Liver (tissue), 3 donors: Measurements from ENCODE around the gene RANBP3.

Source experiments
- EGR1 ChIP-seq, 2 donors: IDR thresholded peaks; 2 replicates each; pipeline ENCODE4 v1.6.1; 2016 to 2018; ENCODE audit warnings: antibody characterized with exemption in 2 of 2, low read depth in 2 of 2
- RXRA ChIP-seq, 2 donors: IDR thresholded peaks; 2 replicates each; pipeline ENCODE4 v1.6.1; 2017 to 2018; ENCODE audit warnings: antibody characterized with exemption in 2 of 2, mild to moderate bottlenecking in 1 of 2
- SP1 ChIP-seq: IDR thresholded peaks from 2 replicates; pipeline ENCODE4 v1.6.1; 2018; ENCODE audit warnings: antibody characterized with exemption, mild to moderate bottlenecking
- TAF1 ChIP-seq: conservative IDR thresholded peaks from 2 replicates; pipeline ENCODE4 v1.6.1; 2016; ENCODE audit warnings: antibody characterized with exemption, mild to moderate bottlenecking
- TF ChIP-seq, protein P1 (sequence below): fragments of 150-350 bp; IDR thresholded peaks from 2 replicates; pipeline ENCODE4 v1.5.1; 2017; ENCODE audit warnings: improper control_type of control experiment, low read depth, low read length; ENCODE audit not compliant: missing input control
- TF ChIP-seq, protein P2 (sequence below): IDR thresholded peaks from 2 replicates; pipeline ENCODE4 v1.6.1; 2016; ENCODE audit warnings: antibody characterized with exemption
- TF ChIP-seq, protein P3 (sequence below): IDR thresholded peaks from 2 replicates; pipeline ENCODE4 v1.6.1; 2016; ENCODE audit warnings: antibody characterized with exemption, mild to moderate bottlenecking
- donor health status: healthy.
- donor health status: healthy.

DNA sequence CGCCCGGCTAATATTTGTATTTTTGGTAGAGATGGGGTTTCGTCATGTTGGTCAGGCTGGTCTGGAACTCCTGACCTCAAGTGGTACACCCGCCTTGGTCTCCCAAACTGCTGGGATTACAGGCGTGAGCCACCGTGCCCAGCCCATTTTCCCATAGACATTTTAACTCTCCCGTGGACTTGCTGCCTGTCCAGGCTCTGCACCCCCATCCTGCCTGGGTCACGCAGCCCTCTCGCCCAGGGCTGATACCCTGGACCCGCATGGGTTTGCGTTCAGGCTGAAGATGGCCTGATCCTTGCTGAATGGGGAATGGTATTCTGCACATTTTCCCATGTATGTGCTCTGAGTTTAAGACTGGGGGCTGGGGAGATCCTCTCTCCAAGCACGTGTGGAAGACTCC, 46.0 kb upstream of the RANBP3 start:
- TF ChIP-seq, protein P1, sequence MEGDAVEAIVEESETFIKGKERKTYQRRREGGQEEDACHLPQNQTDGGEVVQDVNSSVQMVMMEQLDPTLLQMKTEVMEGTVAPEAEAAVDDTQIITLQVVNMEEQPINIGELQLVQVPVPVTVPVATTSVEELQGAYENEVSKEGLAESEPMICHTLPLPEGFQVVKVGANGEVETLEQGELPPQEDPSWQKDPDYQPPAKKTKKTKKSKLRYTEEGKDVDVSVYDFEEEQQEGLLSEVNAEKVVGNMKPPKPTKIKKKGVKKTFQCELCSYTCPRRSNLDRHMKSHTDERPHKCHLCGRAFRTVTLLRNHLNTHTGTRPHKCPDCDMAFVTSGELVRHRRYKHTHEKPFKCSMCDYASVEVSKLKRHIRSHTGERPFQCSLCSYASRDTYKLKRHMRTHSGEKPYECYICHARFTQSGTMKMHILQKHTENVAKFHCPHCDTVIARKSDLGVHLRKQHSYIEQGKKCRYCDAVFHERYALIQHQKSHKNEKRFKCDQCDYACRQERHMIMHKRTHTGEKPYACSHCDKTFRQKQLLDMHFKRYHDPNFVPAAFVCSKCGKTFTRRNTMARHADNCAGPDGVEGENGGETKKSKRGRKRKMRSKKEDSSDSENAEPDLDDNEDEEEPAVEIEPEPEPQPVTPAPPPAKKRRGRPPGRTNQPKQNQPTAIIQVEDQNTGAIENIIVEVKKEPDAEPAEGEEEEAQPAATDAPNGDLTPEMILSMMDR: no peak
- TF ChIP-seq RXRA (IDR thresholded peaks at IDR 0.05): no peak
- TF ChIP-seq, protein P2, sequence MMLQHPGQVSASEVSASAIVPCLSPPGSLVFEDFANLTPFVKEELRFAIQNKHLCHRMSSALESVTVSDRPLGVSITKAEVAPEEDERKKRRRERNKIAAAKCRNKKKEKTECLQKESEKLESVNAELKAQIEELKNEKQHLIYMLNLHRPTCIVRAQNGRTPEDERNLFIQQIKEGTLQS: no peak
- no peak for TF ChIP-seq SP1
- TF ChIP-seq, protein P3, sequence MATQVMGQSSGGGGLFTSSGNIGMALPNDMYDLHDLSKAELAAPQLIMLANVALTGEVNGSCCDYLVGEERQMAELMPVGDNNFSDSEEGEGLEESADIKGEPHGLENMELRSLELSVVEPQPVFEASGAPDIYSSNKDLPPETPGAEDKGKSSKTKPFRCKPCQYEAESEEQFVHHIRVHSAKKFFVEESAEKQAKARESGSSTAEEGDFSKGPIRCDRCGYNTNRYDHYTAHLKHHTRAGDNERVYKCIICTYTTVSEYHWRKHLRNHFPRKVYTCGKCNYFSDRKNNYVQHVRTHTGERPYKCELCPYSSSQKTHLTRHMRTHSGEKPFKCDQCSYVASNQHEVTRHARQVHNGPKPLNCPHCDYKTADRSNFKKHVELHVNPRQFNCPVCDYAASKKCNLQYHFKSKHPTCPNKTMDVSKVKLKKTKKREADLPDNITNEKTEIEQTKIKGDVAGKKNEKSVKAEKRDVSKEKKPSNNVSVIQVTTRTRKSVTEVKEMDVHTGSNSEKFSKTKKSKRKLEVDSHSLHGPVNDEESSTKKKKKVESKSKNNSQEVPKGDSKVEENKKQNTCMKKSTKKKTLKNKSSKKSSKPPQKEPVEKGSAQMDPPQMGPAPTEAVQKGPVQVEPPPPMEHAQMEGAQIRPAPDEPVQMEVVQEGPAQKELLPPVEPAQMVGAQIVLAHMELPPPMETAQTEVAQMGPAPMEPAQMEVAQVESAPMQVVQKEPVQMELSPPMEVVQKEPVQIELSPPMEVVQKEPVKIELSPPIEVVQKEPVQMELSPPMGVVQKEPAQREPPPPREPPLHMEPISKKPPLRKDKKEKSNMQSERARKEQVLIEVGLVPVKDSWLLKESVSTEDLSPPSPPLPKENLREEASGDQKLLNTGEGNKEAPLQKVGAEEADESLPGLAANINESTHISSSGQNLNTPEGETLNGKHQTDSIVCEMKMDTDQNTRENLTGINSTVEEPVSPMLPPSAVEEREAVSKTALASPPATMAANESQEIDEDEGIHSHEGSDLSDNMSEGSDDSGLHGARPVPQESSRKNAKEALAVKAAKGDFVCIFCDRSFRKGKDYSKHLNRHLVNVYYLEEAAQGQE: no peak
- TF ChIP-seq EGR1 (IDR thresholded peaks at IDR 0.05; ENCODE audit: low read depth in 2 of 2): no peak
- TF ChIP-seq TAF1: no peak
